ENCODE results near the gene TMPRSS13. TPM values are rescaled to one million over a fixed set of nuclear protein-coding genes. Genes with fewer than 3 reads are reported as not detected.

The TMPRSS13 gene
- total and polyA plus RNA-seq, 9 of the 15 experiments (the other 6 are each of a cell fraction or from before 2014, with no cell fraction given): 0.11 to 0.29 (median 0.15) TPM

GRCh38 chr11:117892651-117893050 lies 36.6 kb downstream of the TMPRSS13 start:
- H3K27ac ChIP-seq (ENCODE audit: extremely low read depth, low read depth, low read length): no peak overlapping the region
- no peak overlapping the region for H3K9ac ChIP-seq (ENCODE audit: insufficient read depth in 1 of 2, low read depth in 2 of 2, low read length in 2 of 2)
- ChIA-PET POLR2A (interaction anchor here (1.5 kb wide), 1 partner anchor 10 kb away, joined by 4 read pairs; no protein-coding TSS in a partner anchor), CTCF (ENCODE audit: low intra/inter-chr PET ratio) (no interaction called here)
- no peaks in the 10 kb centered on the region for H3K79me2 ChIP-seq (ENCODE audit: control insufficient read depth, insufficient read depth, low read length)
- TF ChIP-seq RBM25 (IDR thresholded peaks at IDR 0.05; ENCODE audit: low read depth, low read length, severe bottlenecking) (peak; percentile 27), KDM1A (IDR thresholded peaks at IDR 0.05) (peak in 1 of 2 experiments; percentile 40; a peak in 2 of 4 replicates), BCOR (IDR thresholded peaks at IDR 0.05) (0 out of 2 replicates have a peak, but pooled peaks have one; percentile 37), ZNF146 (CRISPR knock-in tag; IDR thresholded peaks at IDR 0.05; ENCODE audit: unreplicated experiment) (peak; percentile 99), ZNF280B (CRISPR knock-in tag; IDR thresholded peaks at IDR 0.05) (no peak)
- H3K9me1 ChIP-seq (ENCODE audit: control insufficient read depth, insufficient read depth, low read length): no peaks in the 10 kb centered on the region
- H3K36me3 ChIP-seq (ENCODE audit: control insufficient read depth, insufficient read depth, low read length): no peaks in the 10 kb centered on the region
- BruUV-seq (replicated peaks): no TSS peak
- no peaks in the 10 kb centered on the region for H4K20me1 ChIP-seq (replicated peaks; ENCODE audit: control insufficient read depth, insufficient read depth, low read length)
- H3K4me3 ChIP-seq: no peak overlapping the region
- no peaks in the 10 kb centered on the region for H3K4me1 ChIP-seq (replicated peaks in 1 of 2; ENCODE audit: control insufficient read depth in 2 of 2, insufficient read depth in 2 of 2, low read length in 2 of 2)
- DNase-seq (ENCODE audit: extremely low read depth in 1 of 4, low spot score in 3 of 4) (no peak), ATAC-seq (no peak), FAIRE-seq (no peak)
- in situ Hi-C loops (cut with MboI) (no loop called here), intact Hi-C loops (cut with micrococcal nuclease) (no loop called here)
- H3K27me3 ChIP-seq (ENCODE audit: control insufficient read depth in 2 of 2, insufficient read depth in 2 of 2, low read length in 2 of 2): peaks cover 6 to 21% of the 10 kb centered on the region in 2 experiments; a peak in 3 of 5 replicates
- H2AFZ ChIP-seq (ENCODE audit: low read depth, low read length): no peak overlapping the region
- no peaks in the 10 kb centered on the region for H3K9me3 ChIP-seq (replicated peaks; ENCODE audit: control insufficient read depth, insufficient read depth, low read depth, low read length)
- 5% methylated on average over 3 of the region's 3 CpGs for WGBS (ENCODE audit: insufficient coverage, low coverage, missing lambda C conversion rate)
- no peak overlapping the region for H3K4me2 ChIP-seq (ENCODE audit: insufficient read depth, low read length)

Data from K562 (cell line).